ENCODE data around the gene PODNL1.
"Not testable (repeated sequence)": the region's sequence is repeated elsewhere in the genome, so short reads cannot be mapped to it uniquely, and the experiment has no call there.

PODNL1 gene

DNA sequence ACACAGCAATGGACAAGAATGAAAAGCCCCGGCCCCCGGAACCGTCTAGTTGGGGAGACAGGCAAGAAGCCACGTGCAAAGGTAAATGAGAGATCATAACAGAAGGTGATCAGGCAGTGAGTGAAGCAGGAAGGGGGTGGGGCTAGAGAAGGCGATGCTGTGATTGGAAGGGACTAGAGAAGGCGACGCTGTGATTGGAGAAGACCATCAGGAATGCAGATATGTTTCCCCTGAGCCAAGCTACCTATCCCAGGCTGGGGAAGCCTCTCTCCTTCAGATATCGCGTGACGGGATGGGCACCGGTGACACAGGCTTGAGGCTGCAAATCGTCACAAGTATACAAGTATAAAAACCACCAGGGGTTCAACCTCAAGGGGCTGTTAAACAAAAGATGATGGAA is 35.9 kb upstream of the PODNL1 start:
- in situ Hi-C loops (cut with MboI; ENCODE audit: low sequenced_read_pairs): no loop called here

DNA sequence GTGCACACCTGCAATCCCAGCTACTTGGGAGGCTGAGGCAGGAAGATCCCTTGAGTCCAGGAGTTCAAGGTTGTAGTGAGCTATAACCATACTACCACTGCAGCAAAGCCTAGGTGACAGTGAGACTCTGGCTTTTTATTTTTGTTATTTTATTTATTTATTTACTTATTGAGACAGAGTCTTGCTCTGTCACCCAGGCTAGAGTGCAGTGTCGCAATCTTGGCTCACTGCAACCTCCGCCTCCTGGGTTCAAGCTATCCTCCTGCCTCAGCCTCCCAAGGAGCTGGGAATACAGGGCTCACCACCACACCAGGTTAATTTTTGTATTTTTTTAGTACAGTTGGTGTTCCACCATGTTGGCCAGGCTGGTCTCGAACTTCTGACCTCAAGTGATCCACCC is 35.3 kb upstream of the PODNL1 start:
- in situ Hi-C loops (cut with MboI; ENCODE audit: low sequenced_read_pairs): not testable (repeated sequence)

DNA sequence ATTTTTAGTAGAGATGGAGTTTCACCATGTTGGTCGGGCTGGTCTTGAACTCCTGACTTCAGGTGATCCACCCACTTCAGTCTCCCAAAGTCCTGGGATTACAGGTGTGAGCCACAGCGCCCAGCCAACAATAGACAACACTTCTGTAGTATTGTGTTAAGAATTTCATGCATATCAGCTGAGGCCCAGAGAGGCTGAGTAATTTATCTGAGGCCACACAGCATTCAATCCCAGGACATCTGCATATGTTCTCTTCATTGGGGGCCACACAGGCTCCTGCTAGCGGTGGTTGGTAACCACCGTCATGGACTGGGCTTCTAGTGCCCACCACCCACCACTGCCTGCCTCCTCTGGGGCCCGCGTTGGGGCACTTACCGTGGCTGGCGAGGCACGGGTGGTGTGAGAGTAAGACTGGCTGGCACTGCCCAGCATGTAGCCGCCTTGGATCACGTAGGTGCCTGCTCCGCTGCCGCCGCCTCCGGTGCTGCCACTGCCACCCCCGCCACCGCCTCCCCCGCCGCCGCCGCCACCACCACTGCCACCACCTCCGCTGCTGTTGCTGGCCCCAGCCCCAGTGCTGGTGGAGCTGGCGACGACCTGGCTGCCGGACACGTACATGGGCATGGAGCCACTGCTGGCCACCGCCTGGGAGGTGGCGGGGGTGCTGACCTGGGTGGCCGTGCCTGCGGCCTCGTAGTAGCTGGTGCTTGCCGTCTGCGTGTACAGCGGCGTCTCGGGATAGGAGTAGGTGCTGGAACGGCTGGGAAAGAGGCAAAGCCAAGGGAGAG is 34.3 kb upstream of the PODNL1 start:
- in situ Hi-C loops (cut with MboI; ENCODE audit: low sequenced_read_pairs): no loop called here

DNA sequence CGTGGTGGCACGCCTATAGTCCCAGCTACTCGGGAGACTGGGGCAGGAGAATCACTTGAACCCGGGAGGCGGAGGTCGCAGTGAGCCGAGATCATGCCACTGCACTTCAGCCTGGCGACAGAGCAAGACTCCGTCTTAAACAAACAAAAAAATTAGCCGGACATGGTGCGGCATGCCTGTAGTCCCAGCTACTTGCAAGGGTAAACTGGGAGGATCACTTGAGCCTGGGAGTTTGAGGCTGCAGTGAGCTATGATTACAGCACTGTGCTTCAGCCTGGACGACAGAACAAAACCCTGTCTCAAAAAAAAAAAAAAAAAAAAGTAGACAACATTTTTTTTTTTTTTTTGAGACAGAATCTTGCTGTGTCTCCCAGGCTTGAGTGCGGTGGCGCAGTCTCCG is 33.7 kb upstream of the PODNL1 start:
- in situ Hi-C loops (cut with MboI; ENCODE audit: low sequenced_read_pairs): not testable (repeated sequence)

DNA sequence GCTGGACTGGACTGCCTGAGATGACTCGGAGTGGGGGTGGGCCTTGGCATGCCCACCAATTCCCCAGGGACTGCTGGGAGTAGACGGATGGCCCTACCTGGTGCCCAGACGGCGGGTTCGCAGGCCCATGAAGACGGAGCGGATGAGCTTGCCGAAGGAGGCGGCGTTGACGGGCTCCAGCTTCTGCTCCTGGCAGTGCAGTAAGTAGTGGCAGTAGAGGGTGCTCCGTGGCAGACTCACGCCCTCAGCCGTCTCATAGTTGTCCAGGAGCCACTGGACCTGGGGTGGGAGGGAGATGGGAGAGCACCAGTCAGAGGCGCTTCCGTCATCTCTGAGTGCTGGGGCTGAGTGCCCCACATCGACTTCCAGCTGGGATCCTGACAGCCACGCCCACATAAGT is 31.7 kb upstream of the PODNL1 start:
- in situ Hi-C loops (cut with MboI; ENCODE audit: low sequenced_read_pairs): no loop called here

DNA sequence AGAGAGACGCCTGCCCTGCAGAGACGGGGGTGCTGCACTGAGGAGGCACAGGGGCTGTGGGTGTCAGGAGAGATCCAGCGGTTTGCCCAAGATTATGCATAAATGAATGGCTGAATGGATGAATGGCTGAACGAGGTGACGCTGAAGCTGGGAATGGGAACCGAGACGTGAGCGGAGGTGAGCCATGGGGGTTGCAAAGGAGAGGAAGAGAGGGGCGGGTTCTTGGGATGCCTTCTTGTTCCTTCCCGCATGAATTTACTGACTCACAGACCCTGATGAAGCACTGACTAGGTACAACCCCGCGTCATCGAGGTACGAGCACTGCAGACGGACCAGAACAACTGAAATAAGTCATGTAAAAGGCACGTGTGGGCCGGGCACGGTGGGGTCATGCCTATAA is 30.8 kb upstream of the PODNL1 start:
- in situ Hi-C loops (cut with MboI; ENCODE audit: low sequenced_read_pairs): no loop called here

DNA sequence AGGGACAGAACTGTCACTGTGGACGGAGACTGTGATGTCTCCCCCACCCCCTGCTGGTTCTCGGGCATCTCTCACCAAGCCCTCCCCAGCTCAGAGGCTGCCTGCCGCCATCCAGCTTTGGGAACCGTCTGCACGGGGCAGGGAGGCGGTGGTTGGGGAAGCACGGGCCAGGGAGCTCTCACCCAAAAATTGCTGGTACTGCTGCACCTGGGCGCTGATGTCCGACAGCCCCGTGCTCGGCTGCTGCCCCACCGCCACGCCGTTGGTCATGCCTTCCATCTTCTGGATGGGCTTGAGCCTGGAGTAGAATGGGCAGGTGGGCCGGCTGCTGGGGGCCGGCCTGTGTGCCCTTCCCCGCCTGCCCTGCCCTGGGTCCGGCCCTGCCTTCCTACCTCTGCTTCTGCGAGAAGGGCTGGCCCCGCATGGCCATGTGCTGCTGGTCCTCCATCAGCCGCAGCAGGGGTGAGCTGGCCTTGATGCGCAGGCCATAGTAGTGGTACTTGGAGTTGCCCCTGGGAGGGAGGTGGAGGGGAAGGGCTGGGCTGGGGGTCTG is 30.2 kb upstream of the PODNL1 start:
- in situ Hi-C loops (cut with MboI; ENCODE audit: low sequenced_read_pairs): no loop called here

DNA sequence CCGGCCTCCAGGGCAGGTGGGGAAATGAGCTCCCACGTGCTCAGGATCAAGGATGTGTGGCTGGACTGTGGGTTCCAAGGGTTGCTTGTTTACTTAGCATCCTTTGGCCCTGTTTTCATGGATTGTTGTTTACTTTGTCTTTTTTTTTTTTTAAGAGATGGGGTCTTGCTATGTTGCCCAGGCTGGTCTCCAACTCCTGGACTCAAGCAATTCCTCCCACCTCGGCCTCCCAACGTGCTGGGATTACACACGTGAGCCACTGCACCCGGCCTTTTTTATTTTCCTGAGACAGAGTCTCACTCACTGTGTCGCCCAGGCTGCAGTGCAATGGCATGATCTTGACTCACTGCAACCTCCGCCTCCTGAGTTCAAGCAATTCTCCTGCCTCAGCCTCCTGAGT is 29.0 kb upstream of the PODNL1 start:
- in situ Hi-C loops (cut with MboI; ENCODE audit: low sequenced_read_pairs): not testable (repeated sequence)

DNA sequence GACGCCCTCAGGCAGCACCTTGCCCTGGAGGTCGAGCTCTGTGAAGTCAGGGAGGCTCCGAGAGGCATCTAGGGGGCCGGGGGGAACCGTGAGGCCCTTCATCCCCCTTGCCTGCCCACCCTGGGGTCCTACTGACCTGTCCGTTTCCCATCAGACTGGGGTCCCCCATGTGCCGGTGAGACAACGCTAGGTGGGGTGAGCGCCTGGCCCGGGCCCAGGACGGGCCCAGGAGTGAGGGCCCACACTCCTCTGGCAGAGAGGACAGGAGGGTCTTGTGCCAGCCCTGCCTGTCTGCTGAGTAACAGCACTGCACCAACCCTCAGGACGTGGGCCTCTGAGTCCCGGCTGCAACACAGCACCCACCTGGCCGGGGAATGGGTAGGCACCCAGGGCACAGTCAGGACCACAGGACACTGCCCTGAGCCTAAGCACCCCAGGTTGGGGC is 28.5 kb upstream of the PODNL1 start:
- in situ Hi-C loops (cut with MboI; ENCODE audit: low sequenced_read_pairs): no loop called here

DNA sequence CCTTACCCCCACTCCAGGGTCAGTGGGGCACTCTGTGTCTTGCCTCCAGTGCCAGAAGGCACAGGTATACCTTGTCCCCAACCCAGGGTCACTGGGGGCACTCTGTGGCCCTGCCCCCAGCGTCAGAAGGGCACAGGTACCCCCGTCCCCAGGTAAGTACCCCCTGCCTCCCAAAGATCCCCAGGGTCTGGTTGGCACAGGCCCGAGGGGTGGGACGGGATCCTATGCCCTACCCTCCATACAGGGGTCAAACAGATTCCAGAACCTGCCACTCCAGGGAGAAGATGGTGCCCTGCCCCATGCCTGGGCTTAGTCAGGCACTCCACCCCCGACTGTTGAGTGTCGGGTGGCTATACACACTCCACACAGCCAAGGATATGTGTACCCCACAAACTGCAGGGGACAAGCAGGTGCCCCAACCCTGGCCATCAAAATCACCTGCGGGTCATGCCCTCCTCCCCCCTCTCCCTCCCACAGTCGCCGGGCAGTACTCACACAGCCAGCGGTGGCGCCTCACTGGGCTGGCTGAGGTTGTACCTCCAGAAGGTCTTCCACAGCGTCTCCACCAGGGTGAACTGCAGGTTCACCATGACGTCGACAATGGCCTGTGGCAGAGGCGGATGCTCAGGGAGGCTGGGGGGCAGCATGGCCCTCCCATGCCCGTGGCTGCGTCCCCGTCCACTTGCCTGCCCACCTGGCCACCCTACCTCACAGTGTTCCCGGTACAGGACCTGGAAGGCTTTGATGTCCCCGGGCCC is 27.9 kb upstream of the PODNL1 start:
- in situ Hi-C loops (cut with MboI; ENCODE audit: low sequenced_read_pairs): no loop called here

DNA sequence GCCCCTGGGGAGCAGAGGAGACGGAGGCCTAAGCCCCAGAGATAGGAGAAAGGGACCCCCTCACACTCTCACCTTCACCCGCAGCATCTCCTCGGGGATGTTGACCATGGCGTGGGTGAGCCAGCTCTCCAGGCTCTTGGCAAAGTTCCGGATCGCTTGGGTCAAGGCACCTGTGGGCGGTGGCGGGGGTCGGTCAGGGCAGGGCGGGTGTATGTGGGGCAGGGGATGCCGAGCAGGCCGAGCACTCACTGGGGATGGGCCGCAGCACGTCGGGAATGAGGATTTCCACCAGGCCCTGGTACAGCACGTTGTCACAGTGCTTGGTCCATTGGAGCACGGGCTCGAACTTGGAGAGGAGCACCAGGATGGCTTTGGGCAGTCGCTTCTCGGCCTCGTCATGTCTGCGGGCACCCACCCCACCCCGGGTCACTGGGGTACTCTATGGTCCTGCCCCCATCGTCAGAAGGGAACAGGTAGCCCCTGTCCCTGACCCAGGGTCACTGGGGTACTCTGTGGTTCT is 27.2 kb upstream of the PODNL1 start:
- in situ Hi-C loops (cut with MboI; ENCODE audit: low sequenced_read_pairs): no loop called here

DNA sequence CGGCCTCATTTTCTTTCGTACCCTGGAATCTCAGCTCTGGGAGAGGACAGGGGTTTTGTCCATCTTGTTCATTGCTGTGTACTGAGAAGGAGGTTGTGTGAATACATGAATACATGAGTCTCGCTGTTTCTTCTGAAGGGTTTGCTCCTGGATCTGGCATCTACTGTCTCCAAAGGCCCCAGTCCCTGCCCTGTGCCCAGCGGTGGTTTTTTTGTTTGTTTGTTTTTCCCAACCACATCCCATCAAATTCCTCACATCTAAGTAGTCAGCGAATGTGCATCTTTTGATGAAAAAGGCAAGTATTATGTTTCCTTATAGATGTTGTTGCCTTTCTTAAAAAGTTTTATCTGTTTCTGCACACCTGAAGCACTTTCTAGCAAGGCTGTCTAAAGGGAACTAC is 26.6 kb upstream of the PODNL1 start:
- in situ Hi-C loops (cut with MboI; ENCODE audit: low sequenced_read_pairs): no loop called here

DNA sequence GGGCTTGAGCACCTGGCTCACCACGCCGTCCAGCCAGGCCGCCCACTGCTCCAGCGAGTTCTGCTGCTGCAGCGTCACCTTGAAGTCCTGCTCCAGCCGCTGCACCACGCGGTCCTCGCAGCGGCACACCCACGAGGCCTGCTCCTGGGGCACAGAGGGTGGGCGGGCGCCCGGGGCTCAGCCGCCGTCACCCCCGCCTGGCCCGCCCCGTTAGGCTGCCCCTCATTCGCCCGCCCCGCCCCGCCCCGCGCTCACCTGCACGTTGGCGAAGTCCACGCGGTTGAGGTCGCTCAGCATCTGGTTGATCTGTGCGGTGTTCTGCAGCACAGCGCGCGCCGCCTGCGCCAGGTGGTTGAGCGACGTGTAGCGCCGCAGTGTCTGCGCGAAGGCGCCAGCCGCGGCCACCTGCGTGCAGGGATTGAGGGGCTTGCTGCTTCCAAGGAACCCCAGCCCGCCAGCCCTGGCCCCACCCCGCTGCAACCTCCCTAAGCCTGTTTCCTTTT is 25.4 kb upstream of the PODNL1 start:
- in situ Hi-C loops (cut with MboI; ENCODE audit: low sequenced_read_pairs): no loop called here

DNA sequence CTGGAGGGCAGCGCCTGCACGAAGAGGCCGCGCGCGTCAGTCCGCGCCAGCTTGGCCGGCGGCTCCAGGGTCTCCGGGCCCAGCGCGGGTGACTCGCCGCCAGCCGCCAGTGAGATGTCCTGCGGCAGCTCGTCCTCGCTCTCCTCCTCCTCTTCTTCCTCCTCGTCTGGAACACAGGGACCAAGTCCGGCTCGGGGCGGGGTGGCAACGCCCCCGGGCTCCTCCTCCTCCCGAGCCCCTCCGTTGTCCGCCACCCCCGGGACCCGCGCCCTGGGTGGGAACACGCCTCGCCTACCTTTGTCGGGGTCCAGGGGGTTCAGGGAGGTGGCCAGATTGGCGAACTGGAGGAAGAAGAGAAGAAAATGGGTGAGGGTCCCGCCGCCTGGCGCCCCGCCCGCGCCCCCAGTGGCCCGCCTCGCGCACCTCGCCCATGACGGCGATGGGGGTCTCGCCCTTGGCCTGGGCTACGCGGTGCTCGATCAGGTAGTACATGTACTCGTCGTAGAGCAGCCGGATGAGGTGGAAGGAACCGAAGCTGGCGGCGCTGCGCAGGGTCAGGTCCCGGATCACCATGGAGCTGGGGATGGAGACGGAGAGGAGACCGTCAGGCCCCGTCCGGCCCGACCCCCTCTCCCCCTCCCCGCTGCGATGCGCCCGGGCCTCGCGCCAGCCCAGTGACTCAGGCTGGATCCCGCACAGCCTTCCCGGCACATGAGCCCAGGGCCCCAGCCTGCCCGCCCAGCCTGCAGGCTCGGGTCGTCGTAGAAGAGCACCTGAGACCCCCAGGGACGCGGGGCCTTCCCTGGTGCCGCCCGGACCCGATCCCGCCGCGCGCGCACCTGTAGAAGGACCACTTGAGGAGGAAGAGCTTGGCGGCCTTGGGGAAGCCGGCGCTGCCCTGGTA is 24.7 kb upstream of the PODNL1 start:
- in situ Hi-C loops (cut with MboI; ENCODE audit: low sequenced_read_pairs): no loop called here

DNA sequence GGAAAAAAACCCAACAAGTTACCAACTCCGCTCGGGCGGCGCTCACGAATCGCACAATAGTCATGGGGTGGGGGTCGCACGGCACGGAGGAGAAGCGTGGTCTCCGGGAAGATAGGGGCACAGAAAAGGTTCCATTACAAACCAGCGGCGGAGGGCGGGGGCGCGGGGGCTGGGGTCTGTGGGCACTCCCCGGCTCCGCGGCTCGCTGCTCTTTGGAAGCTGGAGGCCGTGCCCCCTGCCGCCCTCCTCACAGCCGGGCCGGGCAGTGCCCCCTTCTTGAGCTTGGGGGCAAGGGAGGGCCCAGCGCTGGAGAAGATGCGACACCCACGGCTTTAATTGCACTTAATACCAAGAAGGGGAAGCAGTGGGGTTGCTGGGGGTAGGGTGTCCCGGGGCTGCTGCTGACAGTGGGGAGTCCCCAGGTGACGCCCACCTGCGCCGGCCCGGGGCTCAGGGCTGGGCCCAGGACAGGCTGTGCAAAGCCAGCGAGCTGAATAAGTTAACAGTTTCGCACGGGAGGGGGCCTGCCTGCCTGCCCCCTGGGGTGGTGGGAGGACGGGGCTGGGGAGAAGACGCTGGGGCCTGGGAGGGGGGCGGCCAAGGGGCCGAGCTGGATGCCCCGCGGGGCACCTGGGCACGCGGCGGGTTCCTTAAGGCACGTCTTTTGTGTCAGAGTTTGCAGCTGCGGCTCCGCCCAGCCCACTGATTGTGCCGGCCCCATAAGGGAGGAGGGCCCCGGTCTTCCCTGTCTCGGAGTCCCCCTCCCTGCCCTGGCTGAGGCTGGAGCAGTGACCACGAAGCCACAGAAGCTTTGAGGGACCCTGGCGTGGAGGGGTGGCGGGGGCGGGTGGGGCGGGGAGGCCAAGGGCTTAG is 23.8 kb upstream of the PODNL1 start:
- in situ Hi-C loops (cut with MboI; ENCODE audit: low sequenced_read_pairs): no loop called here

DNA sequence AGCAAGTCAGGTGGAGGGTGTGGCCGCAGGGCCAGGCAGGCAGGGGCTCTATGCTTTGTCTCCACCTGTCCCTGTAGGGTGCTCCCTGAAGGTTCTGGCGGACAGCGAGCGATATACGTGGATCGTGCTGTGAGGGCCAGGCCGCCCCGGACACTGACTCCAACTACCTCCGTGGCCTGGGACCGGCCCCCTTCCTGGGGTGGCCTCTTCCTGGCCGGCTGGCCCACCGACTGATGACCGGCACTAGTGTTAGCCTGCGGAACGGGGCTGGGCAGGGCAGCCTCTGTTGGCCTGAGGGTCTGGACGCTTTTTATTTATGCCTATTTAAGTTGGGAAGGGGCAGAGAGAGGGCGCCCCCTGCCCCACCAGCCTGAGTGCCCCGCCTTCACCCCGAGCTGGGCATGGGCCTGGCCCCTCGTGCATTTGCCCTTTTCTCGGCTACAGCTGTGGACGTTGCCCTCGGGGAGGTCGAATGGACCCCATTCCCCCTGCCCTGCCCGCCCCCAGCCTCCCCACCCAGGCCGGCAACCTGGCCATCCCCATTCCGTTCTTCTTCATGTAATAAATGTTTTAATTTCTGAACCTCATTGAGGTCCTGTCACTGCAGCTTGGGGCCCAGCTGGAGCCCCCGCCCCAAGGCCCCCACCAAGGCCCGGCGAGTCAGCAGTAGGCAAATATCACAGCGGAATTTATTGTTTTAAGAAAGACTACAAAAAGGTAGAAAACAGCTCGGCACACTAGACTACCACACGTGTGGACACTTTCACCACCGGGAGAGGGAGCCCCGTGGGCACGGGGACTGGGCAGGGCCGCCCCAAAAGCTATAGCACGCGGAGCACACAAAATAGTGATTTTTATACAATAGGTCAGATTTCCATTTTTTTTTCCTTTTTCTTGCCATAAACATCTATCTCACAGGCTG is 22.9 kb upstream of the PODNL1 start:
- in situ Hi-C loops (cut with MboI; ENCODE audit: low sequenced_read_pairs): no loop called here

DNA sequence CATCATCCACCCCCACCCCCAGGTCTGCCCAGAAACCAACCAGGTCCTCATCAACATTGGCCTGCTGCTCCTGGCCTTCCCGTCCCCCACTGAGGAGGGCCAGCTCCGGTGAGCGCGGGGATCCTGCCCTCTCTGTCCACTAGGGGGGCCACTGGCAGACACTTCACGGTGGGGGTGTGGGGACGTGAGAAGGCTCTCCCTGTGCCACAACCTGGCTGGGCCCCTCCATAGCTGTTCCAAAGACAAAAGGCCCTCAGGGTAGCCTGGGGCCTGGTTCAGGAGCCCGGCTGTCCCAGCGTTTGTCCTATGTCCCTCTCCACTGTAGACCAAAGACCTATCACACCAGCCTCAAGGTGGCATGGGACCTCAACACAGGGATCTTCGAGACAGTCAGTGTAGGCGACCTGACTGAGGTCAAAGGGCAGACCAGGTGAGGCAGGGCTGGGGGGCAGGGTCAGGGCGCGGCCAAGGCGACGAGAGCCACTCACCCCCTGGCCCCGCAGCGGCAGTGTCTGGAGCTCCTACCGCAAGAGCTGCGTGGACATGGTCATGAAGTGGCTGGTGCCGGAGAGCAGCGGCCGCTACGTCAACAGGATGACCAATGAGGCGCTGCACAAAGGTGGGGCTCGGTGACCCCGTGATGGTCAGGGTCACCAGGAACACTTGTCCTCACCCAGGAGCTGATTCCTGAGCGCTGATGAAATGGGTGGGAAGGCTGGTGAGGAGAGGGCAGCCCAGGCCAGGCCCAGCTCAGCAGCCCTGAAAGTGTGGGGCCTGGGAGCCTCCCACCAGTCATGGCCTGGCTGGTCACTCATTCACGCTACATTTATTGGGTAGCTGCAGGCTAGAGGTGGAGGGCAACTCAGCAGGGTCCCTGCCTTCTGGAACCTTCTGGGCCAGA is 22.0 kb upstream of the PODNL1 start:
- in situ Hi-C loops (cut with MboI; ENCODE audit: low sequenced_read_pairs): no loop called here

All from HL-60/S4 (cell line).